Activated CD8-positive, alpha-beta memory T cell treated with anti-CD3 and anti-CD28 coated beads for 1 hour (primary cell): ENCODE results near the gene SLIT3.

ENCODE experiments used
- DNase-seq, 2 donors: peaks; one replicate each; pipeline ENCODE4 v3.0.0-alpha.2; 2020; ENCODE audit warnings: low read depth in 1 of 2; ENCODE audit errors: extremely low read depth in 1 of 2

SLIT3 gene

DNA sequence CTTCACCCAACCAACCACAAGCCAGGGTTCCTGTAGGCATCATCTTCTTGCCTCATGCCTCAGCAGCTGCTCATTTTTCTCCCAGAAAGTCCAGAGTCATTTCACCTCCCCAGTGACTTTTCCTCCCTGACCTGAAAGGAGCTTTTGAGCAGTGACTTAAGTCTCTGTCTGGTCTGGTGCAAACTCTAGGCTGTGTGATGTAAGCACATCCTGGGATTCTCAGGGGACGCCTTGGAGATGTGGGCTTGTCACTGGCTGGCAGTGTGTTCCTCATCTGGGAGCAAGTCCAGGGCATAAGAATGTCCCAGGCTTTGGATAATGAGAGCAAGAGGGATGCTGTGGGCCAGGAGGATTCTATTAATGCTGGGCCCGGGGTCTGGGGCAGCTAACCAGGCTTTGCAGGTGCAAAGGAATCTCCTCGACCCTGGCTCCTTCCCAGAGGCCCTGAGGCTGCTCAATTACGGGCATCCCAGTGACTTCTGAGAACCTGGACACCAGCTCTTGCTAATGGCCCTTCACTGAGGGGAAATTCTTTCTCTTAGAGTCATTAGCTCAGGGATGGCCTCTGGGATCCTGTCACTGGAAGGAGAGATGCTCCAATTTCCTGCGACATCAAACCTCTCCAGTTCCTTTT, 510.8 kb downstream of the SLIT3 start:
- no peak for DNase-seq

DNA sequence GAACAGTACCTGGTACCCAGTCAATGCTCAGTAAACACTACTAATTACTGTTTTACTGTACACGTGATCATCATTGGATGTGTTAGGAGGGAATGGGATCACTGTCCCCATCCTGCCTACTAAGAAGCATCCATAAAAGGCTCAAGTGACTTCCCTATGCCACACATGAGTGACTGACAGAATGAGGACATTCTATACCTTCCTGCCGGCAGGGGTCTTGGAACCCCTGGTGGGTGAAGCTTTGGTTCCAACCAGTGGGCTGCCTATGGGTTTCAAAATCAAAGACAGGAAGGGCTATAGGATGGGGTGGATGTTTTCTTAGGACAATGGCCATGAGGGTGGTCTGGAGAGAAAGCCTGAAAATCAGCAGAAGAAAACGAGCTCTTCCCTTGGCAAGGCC, 512.2 kb downstream of the SLIT3 start:
- no peak for DNase-seq

- DNase-seq: no peak
Observed at GRCh38 chr5:168788107-168788506, 512.8 kb downstream of the SLIT3 start.

DNA sequence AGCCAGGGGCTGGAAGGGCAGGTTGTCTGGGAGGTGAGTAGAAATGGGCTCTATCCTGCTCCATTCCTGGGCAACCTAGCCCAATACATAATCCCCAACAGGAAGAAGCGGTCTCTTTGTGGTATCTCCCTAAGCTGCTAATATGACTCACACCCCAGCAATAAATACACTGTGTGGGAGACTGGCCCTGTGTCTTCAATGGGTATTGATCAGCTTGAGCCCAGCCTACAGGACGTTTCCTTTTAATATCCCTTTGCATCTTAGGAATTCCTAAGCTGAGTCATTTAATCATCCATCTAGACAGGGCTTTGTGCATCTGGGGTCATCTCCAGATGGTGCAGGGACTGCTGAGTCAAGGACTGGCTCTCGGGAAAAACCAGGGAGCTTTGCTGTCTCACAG, 514.8 kb downstream of the SLIT3 start:
- DNase-seq: no peak

DNA sequence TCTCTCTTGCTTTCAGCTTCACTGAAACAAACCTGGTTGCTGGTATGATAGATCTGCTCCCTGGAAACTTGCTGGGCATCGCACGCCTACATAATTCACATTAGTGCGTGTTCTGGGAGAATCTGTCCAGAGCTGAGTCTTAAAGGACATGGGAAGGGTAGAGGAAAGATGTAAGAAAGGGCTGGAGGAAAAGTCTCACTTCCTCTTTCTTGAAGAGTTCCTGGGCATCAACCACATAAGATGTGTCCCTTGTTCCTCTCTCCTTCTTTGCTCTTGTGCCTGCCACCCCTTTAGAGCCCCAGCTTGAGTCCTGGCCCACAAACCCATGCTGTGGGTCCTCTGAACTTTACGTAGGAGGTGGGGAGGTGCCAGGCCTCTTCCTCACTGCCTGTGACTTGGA, 516.5 kb downstream of the SLIT3 start:
- DNase-seq: no peak

DNA sequence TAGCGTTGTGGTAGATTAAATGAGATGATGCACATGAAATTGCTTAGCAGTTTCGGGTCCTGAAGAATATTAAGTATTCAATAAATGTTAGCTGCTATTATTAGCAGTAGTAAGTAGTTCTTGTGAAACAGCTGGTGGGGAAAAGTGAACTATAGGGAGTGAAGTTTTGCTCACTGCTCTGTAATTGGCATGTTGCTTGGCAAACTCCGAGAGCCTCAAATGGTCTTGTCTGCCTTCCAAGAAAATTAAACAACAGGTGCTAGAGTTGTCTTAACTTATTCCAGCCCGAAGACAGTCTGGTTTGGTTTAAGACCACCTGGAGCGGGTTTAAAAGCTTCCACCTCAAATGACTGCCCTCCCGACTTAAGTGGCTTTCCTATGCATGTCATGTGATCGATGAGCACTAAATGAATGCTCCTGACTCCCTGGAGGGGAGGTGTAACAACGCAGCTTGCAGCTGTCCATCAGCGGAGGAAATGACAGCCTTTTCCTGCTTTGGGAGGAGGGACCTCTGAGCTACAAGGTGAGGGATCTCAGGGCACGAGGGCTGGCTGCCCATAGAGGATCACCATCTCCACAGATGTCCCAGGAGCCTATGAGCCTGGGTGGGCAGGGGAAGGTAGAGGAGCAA, 518.9 kb downstream of the SLIT3 start:
- no peak for DNase-seq

- DNase-seq: no peak
Observed at GRCh38 chr5:168780888-168781287, 520.1 kb downstream of the SLIT3 start.

DNA sequence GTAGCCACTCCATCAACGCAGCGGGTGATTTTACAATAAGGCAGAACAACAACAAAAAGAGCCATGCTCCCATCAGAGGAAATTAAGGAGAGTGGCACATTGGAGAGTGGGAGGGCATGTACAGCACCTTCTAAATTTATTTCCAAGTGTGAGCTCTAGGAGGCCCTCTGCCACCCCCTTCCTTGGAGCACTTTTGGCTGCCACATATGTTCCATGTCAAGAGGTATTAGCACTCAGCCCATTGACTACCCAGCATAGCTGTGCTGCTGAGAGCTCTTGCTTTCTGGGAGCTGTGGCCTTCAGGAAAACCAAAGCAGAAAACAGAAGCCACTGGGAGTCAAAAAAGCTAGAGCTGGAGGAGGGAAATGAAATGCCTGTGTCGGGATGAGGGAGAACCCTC, 521.6 kb downstream of the SLIT3 start:
- DNase-seq: no peak

- no peak for DNase-seq
Observed at GRCh38 chr5:168778536-168778935, 522.4 kb downstream of the SLIT3 start.

DNA sequence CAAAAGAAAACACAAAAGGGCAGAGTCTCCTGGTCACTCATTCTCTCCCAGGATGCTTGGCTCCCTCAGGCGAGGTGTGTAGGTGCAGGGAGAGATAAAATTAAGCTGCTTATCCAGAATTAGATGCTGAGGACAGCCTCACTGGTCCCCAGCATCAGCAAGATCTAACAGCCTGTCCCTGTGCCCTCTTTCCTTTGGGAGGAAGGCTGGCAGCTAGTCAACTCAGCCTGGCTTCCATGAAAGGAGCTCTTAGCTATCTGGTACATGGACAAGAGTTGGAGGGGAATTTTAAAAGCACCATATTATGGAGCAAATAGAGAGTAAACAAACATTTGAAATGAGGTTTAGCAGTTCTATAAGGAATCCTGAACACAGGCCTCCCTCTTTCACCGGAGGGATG, 523.3 kb downstream of the SLIT3 start:
- DNase-seq: no peak

GRCh38 chr5:168776070-168776469, 524.9 kb downstream of the SLIT3 start:
- DNase-seq: no peak

DNA sequence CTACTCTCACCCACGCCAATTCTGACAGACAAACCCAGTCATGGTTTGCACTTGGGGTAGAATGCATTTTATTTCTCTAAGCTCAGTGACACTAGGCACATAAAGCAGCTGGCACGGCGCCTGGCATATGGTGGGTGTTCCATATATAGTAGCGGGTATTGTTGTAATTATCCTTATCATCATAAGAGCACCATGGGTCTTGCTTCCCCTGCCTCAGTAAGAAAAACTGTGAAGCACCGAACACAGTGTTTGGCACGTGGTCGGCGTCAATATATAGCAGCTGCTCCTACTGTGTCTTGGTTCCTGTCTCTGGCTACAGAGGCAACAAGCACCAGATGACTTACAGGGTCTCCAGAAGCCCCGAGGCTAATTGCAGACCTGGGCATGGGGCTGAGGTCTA, 527.7 kb downstream of the SLIT3 start:
- DNase-seq: no peak

DNA sequence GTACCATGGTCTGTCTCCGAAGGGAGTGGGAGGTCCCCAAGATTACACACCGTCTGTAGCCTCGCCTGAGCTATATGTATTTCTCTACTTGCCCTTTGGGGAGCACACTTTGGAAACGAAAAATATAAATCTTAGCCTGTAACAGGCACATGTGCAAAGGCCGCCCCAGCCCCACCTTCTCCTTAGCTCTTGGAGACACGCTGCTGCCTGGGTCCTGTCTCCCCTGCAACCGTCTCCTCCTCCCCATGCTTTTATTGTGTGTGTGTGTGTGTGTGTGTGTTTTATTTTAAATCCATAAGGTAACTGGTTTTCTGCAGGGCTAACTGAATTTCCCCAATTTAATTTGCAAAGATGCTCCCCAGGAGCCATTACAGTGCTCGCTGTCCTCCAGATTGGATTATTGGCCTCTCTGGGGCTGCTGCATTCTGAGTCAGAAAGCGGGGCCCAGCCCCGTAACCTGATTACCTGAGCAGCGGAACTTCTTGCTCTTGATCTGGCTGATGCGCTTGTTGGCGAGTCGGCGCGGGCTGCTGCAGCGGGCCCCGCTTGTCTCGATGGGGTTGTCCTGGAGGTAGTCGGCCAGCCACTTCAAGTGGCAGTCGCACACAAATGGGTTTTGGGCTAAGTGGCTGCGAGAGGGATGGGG, 528.5 kb downstream of the SLIT3 start:
- DNase-seq: no peak

GRCh38 chr5:168771678-168772077, 529.3 kb downstream of the SLIT3 start:
- DNase-seq: no peak

DNA sequence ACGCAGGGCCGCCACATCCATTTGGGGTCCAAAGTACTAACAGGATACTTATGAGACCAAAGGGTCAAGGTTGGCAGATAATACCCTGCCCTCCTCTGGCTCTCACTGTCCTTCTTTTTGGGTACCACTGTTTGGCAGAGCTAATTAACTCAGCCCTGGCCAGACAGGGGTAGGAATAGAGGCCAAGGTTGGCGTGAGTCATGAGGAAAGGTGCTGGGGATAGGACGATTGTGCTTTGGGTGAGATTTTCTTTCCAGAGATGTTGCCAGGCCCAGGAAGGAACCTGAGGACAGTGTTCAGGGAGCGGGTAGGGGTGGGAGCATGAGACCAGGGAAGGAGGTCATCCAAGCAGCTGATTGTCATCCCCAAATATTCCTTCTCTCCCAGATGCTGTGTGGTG, 529.9 kb downstream of the SLIT3 start:
- DNase-seq: no peak

DNA sequence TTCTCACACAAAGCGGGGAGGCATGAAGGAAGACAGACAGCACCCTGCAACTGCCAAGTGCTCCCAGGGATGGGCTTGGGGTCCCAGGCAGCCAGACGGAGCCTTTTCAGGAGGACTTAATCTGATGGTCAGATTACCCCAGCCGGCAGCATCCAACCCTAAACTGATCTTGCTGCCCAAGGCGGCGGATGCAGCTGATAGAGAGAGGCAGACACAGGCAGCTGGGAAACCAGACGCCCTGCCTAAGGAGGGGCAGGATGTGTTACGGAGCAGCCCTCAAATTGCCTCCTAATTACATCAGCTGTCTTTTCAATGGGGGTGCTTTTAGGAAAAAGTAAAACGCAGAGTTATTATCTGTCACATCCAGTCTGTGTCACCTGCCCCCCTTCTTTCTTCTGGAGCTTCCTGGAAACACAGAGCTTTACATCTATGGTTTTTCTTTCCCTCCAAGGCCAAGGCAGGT, 530.9 kb downstream of the SLIT3 start:
- DNase-seq: no peak

GRCh38 chr5:168768172-168768571, 532.8 kb downstream of the SLIT3 start:
- no peak for DNase-seq

DNA sequence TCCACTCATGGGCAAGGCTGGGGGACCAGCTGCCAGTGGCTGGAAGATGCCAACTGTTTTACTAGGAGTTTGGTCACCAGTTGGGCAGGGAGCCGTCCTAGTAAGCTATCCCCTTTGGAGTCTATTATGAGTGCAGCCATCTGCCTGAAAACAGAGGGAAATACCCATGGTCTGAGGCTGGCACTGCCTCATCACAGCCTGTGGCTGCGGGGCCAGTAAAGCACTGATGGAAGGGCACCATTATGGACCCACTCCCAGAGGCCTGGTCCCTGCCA, 534.6 kb downstream of the SLIT3 start:
- no peak for DNase-seq

- no peak for DNase-seq
Observed at GRCh38 chr5:168765551-168766425, 535.2 kb downstream of the SLIT3 start.

GRCh38 chr5:168765086-168765550, 535.8 kb downstream of the SLIT3 start:
- DNase-seq: no peak
